ENCODE data around the gene C11orf87. TPM values are rescaled to one million over a fixed set of nuclear protein-coding genes. Genes with fewer than 3 reads are reported as not detected.
A peak's percentile ranks its signal among the peaks of the same experiment; 100 is the strongest.

The C11orf87 gene
- total and polyA plus RNA-seq, 2 experiments from 2014 or later: 0.65 to 0.94 TPM

- Histone ChIP-seq H3K4me2 (ENCODE audit: unreplicated experiment) (peak overlapping the region; percentile 93), H3K9ac (no peak overlapping the region), H3K4me1 (ENCODE audit: insufficient read depth) (0 out of 2 replicates have a peak, but pooled peaks cover 3% of the 10 kb centered on the region), H3K27ac (no peak overlapping the region), H2AFZ (peak overlapping the region; percentile 80), H3K36me3 (ENCODE audit: low read depth) (no peaks in the 10 kb centered on the region), H3K4me3 (peak overlapping the region; percentile 74), H4K20me1 (ENCODE audit: insufficient read depth) (no peaks in the 10 kb centered on the region), H3K9me2 (ENCODE audit: insufficient read depth) (no peaks in the 10 kb centered on the region), H3K79me2 (ENCODE audit: insufficient read depth) (no peaks in the 10 kb centered on the region), H3F3A (ENCODE audit: insufficient read depth) (no peaks in the 10 kb centered on the region), H3K27me3 (replicated peaks; ENCODE audit: insufficient read depth) (peaks cover 9% of the 10 kb centered on the region; the same call in 1 of the 2 replicates), H3K9me3 (ENCODE audit: low read depth) (no peaks in the 10 kb centered on the region)
- no peak for DNase-seq
- TF ChIP-seq EZH2 (IDR thresholded peaks at IDR 0.05; ENCODE audit: insufficient read depth, poor library complexity, severe bottlenecking): no peak
- TF ChIP-seq EZH2phosphoT487 (IDR thresholded peaks at IDR 0.05; ENCODE audit: insufficient read depth, low read depth): no peak
- WGBS, 2 experiments (ENCODE audit: low coverage in 1 of 2, low lambda C conversion rate in 2 of 2, missing lambda C conversion rate in 2 of 2): 19 to 21% methylated on average over 42 to 45 of the region's 45 CpGs
- in situ Hi-C loops (cut with MboI): no loop called here
These were observed 1.6 kb downstream of the C11orf87 start for GRCh38 chr11:109423466-109424190.

- no peak overlapping the region for H3K4me2 ChIP-seq (ENCODE audit: unreplicated experiment)
- in situ Hi-C loops (cut with MboI): no loop called here
- 44 to 56% methylated on average over 10 of the region's 10 CpGs for WGBS, 2 experiments (ENCODE audit: low coverage in 1 of 2, low lambda C conversion rate in 2 of 2, missing lambda C conversion rate in 2 of 2)
These were observed 2.9 kb downstream of the C11orf87 start for GRCh38 chr11:109424901-109425300.

GRCh38 chr11:109425554-109425953 is 3.6 kb downstream of the C11orf87 start:
- no peaks in the 10 kb centered on the region for H3K9me2 ChIP-seq (ENCODE audit: insufficient read depth)
- no peak overlapping the region for H3K27ac ChIP-seq
- H3K27me3 ChIP-seq (replicated peaks; ENCODE audit: insufficient read depth): peaks cover 8% of the 10 kb centered on the region; the same call in 1 of the 2 replicates
- in situ Hi-C loops (cut with MboI): no loop called here
- H4K20me1 ChIP-seq (ENCODE audit: insufficient read depth): no peaks in the 10 kb centered on the region
- no peak overlapping the region for H2AFZ ChIP-seq
- H3F3A ChIP-seq (ENCODE audit: insufficient read depth): no peaks in the 10 kb centered on the region
- no peaks in the 10 kb centered on the region for H3K9me3 ChIP-seq (ENCODE audit: low read depth)
- H3K9ac ChIP-seq: no peak overlapping the region
- H3K79me2 ChIP-seq (ENCODE audit: insufficient read depth): no peaks in the 10 kb centered on the region
- no peaks in the 10 kb centered on the region for H3K36me3 ChIP-seq (ENCODE audit: low read depth)
- no peak overlapping the region for H3K4me3 ChIP-seq
- H3K4me2 ChIP-seq (ENCODE audit: unreplicated experiment): no peak overlapping the region
- DNase-seq: peak; percentile 32
- 47 to 62% methylated on average over 2 of the region's 2 CpGs for WGBS, 2 experiments (ENCODE audit: low coverage in 1 of 2, low lambda C conversion rate in 2 of 2, missing lambda C conversion rate in 2 of 2)
- no peak for TF ChIP-seq EZH2phosphoT487 (IDR thresholded peaks at IDR 0.05; ENCODE audit: insufficient read depth, low read depth)
- no peak for TF ChIP-seq EZH2 (IDR thresholded peaks at IDR 0.05; ENCODE audit: insufficient read depth, poor library complexity, severe bottlenecking)
- H3K4me1 ChIP-seq (ENCODE audit: insufficient read depth): peaks cover 4% of the 10 kb centered on the region; the same call in 1 of the 2 replicates

More at GRCh38 chr11:109424901-109425300, 2.9 kb downstream of the C11orf87 start:
- no peaks in the 10 kb centered on the region for H3F3A ChIP-seq (ENCODE audit: insufficient read depth)
- no peaks in the 10 kb centered on the region for H3K79me2 ChIP-seq (ENCODE audit: insufficient read depth)
- H3K9ac ChIP-seq: no peak overlapping the region
- H3K27me3 ChIP-seq (replicated peaks; ENCODE audit: insufficient read depth): peaks cover 8% of the 10 kb centered on the region; the same call in 1 of the 2 replicates
- DNase-seq: no peak
- no peak overlapping the region for H2AFZ ChIP-seq
- H3K9me2 ChIP-seq (ENCODE audit: insufficient read depth): no peaks in the 10 kb centered on the region
- H3K9me3 ChIP-seq (ENCODE audit: low read depth): no peaks in the 10 kb centered on the region
- no peaks in the 10 kb centered on the region for H3K36me3 ChIP-seq (ENCODE audit: low read depth)
- H3K27ac ChIP-seq: no peak overlapping the region
- no peak overlapping the region for H3K4me3 ChIP-seq
- TF ChIP-seq EZH2phosphoT487 (IDR thresholded peaks at IDR 0.05; ENCODE audit: insufficient read depth, low read depth) (no peak), EZH2 (IDR thresholded peaks at IDR 0.05; ENCODE audit: insufficient read depth, poor library complexity, severe bottlenecking) (no peak)
- 0 out of 2 replicates have a peak, but pooled peaks cover 3% of the 10 kb centered on the region for H3K4me1 ChIP-seq (ENCODE audit: insufficient read depth)
- H4K20me1 ChIP-seq (ENCODE audit: insufficient read depth): no peaks in the 10 kb centered on the region

- H3K36me3 ChIP-seq (ENCODE audit: low read depth): no peaks in the 10 kb centered on the region
- no peak overlapping the region for H3K9ac ChIP-seq
- TF ChIP-seq EZH2phosphoT487 (IDR thresholded peaks at IDR 0.05; ENCODE audit: insufficient read depth, low read depth) (no peak), EZH2 (IDR thresholded peaks at IDR 0.05; ENCODE audit: insufficient read depth, poor library complexity, severe bottlenecking) (no peak)
- peaks cover 15% of the 10 kb centered on the region for H3K4me1 ChIP-seq (ENCODE audit: insufficient read depth)
- no peak overlapping the region for H3K4me3 ChIP-seq
- WGBS, 2 experiments (ENCODE audit: low coverage in 1 of 2, low lambda C conversion rate in 2 of 2, missing lambda C conversion rate in 2 of 2): 36 to 39% methylated on average over 4 of the region's 4 CpGs
- no peaks in the 10 kb centered on the region for H3K79me2 ChIP-seq (ENCODE audit: insufficient read depth)
- H2AFZ ChIP-seq: no peak overlapping the region
- H3K9me2 ChIP-seq (ENCODE audit: insufficient read depth): no peaks in the 10 kb centered on the region
- DNase-seq: peak; percentile 51
- no peaks in the 10 kb centered on the region for H4K20me1 ChIP-seq (ENCODE audit: insufficient read depth)
- peaks cover 8% of the 10 kb centered on the region; the same call in 1 of the 2 replicates for H3K27me3 ChIP-seq (replicated peaks; ENCODE audit: insufficient read depth)
- no peak overlapping the region for H3K27ac ChIP-seq
- in situ Hi-C loops (cut with MboI): no loop called here
- H3K4me2 ChIP-seq (ENCODE audit: unreplicated experiment): no peak overlapping the region
- no peaks in the 10 kb centered on the region; the same call in 1 of the 2 replicates for H3F3A ChIP-seq (ENCODE audit: insufficient read depth)
- no peaks in the 10 kb centered on the region for H3K9me3 ChIP-seq (ENCODE audit: low read depth)
These were observed 4.7 kb downstream of the C11orf87 start for GRCh38 chr11:109426442-109427240.

Data from GM23248 (cell line).